ENCODE measurements around the gene RPL13A. TPM values are rescaled to one million over a fixed set of nuclear protein-coding genes. Genes with fewer than 3 reads are reported as not detected.

RPL13A gene
- polyA plus RNA-seq, 1 of the 3 experiments (the other 2 are of a cell fraction): 2,748 TPM

GRCh38 chr19:49492573-49493405 lies 5.4 kb downstream of the RPL13A start (continued):
- TF ChIP-seq REST (IDR thresholded peaks at IDR 0.05; ENCODE audit: low read depth, low read length) (no peak), ELF1 (IDR thresholded peaks at IDR 0.05) (no peak), MXI1 (IDR thresholded peaks at IDR 0.05; ENCODE audit: low read depth, low read length) (no peak), FOSL2 (IDR thresholded peaks at IDR 0.05; ENCODE audit: borderline replicate concordance, low read depth) (no peak), SIN3A (IDR thresholded peaks at IDR 0.05; ENCODE audit: borderline replicate concordance, low read depth, low read length) (peak; percentile 86), RFX5 (IDR thresholded peaks at IDR 0.05; ENCODE audit: low read length) (no peak)

DNA sequence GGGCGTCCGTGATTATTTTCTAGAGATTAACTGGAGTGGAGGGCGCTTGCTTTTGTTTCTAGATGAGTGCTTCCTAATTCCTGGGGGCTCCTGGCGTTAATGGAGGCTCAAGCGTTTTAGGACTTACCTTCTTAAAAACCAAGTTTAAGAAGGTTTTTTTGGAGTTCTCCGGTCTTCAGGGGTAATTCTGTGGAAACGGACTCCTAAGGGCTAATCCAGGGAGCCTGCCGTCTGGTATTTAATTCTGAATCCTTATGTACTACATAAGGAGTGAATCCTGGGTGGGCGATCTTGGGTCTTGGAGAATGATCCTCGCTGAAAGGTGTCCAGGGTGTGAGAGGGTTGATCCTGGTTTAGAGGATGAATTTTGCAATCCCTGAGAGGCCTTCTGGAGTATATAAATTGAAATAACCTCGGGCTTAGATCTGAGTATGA lies 9.2 kb downstream of the RPL13A start:
- WGBS (ENCODE audit: low lambda C conversion rate): 0% methylated on average over 9 of the region's 11 CpGs
- Histone ChIP-seq H3K27me3 (ENCODE audit: insufficient read depth) (no peaks in the 10 kb centered on the region), H3K4me1 (ENCODE audit: control insufficient read depth in 1 of 2, insufficient read depth in 2 of 2, low read depth in 1 of 2, low read length in 1 of 2) (peaks cover 11 to 24% of the 10 kb centered on the region in 2 experiments), H3K79me2 (ENCODE audit: insufficient read depth) (peaks cover 28% of the 10 kb centered on the region), H3K4me2 (peak overlapping the region; percentile 91), H3K27ac (ENCODE audit: low read depth in 2 of 2, low read length in 1 of 2) (peak overlapping the region; percentile 90 to 91), H3K9me2 (no peaks in the 10 kb centered on the region), H3K9me3 (no peaks in the 10 kb centered on the region), H2AFZ (ENCODE audit: low read depth) (peak overlapping the region; percentile 47; the same call in 1 of the 2 replicates), H3F3A (replicated peaks; ENCODE audit: insufficient read depth) (peaks cover 83% of the 10 kb centered on the region), H3K9ac (peak overlapping the region; percentile 96), H4K20me1 (ENCODE audit: insufficient read depth) (peaks cover 27% of the 10 kb centered on the region), H3K4me3 (ENCODE audit: low read depth in 2 of 2, low read length in 1 of 2) (peak overlapping the region; percentile 88 to 97), H3K36me3 (replicated peaks in 1 of 2; ENCODE audit: control insufficient read depth in 1 of 2, insufficient read depth in 2 of 2, low read length in 1 of 2) (peaks cover 40 to 45% of the 10 kb centered on the region in 2 experiments)
- POLR2A ChIA-PET: interaction anchor here (0.9 to 1.7 kb wide), 11 partner anchors 9 to 180 kb away, joined by 3 to 8 read pairs (median 4); partner anchors contain the start of genes ALDH16A1, PRMT1 and SCAF1
- CTCF ChIA-PET: interaction anchor here (1.8 to 3.5 kb wide), 3 partner anchors 18 to 74 kb away, joined by 5 to 14 read pairs (median 14); partner anchors contain the start of gene FLT3LG
- TF ChIP-seq ELF1 (IDR thresholded peaks at IDR 0.05) (no peak), JUND (IDR thresholded peaks at IDR 0.05) (0 out of 2 replicates have a peak, but pooled peaks have one; percentile 1)
- no peak for DNase-seq

Data from SK-N-SH (cell line).